HepG2 (cell line): ENCODE results near the gene MFSD8. TPM values are rescaled to one million over a fixed set of nuclear protein-coding genes. Genes with fewer than 3 reads are reported as not detected.

ENCODE experiments used
- AGO2 ChIP-seq: fragments of 200-400 bp; formaldehyde crosslinking; optimal IDR thresholded peaks from 2 replicates; pipeline ENCODE3; 2017; ENCODE audit warnings: mild to moderate bottlenecking, low read depth, low read length, moderate library complexity
- FOXC1 ChIP-seq: sonication (generic); formaldehyde crosslinking; IDR thresholded peaks from 2 replicates; pipeline ENCODE4 v1.8.0; 2022; ENCODE audit warnings: mild to moderate bottlenecking, missing genetic modification reagents, borderline replicate concordance
- GATAD1 ChIP-seq: IDR thresholded peaks from 2 replicates; pipeline ENCODE4 v1.6.1; 2016; ENCODE audit warnings: missing genetic modification reagents, missing compliant biosample characterization
- PCBP2 ChIP-seq: fragments of 200-400 bp; formaldehyde crosslinking; optimal IDR thresholded peaks from 2 replicates; pipeline ENCODE3; 2018; ENCODE audit warnings: low read length, low read depth; ENCODE audit not compliant: poor library complexity, severe bottlenecking
- POLR2A ChIP-seq, 2 experiments: IDR thresholded peaks; 2 replicates each; pipeline ENCODE4 v1.6.1; 2011; ENCODE audit warnings: low read depth in 2 of 2, low read length in 2 of 2, mild to moderate bottlenecking in 1 of 2, moderate library complexity in 1 of 2; ENCODE audit not compliant: insufficient read depth in 1 of 2
- SOX5 ChIP-seq: IDR thresholded peaks from 2 replicates; pipeline ENCODE4 v1.6.1; 2016; ENCODE audit warnings: borderline replicate concordance
- XBP1 ChIP-seq: sonication (generic); formaldehyde crosslinking; IDR thresholded peaks from 2 replicates; pipeline ENCODE4 v1.5.0; 2020; ENCODE audit warnings: missing genetic modification reagents
- ZFP1 ChIP-seq: IDR thresholded peaks from 2 replicates; pipeline ENCODE4 v1.6.1; 2016
- ZMAT3 ChIP-seq: sonication (generic); formaldehyde crosslinking; conservative IDR thresholded peaks from 2 replicates; pipeline ENCODE4 v1.7.0; 2021; ENCODE audit warnings: missing genetic modification reagents
- ZNF224 ChIP-seq: sonication (generic); formaldehyde crosslinking; IDR thresholded peaks from 2 replicates; pipeline ENCODE4 v1.5.0; 2020; ENCODE audit warnings: mild to moderate bottlenecking, missing genetic modification reagents
- ZNF883 ChIP-seq: sonication (generic); formaldehyde crosslinking; IDR thresholded peaks from 2 replicates; pipeline ENCODE4 v1.5.1; 2020; ENCODE audit warnings: mild to moderate bottlenecking, missing genetic modification reagents; ENCODE audit errors: not compliant biosample characterization
- polyA plus RNA-seq, 8 experiments: library from polyadenylated mRNA; depleted of rRNA in 3 of 8; stranded (reverse) in 7 of 8; unstranded in 1 of 8; fragments of >200 nt; fragmentation: Illumina TruSeq in 4 of 8; extraction: Trizol in 4 of 8; gene quantifications; 2 replicates each; pipeline versions ENCODE4 v1.2.1 to v1.2.3, GENCODE V29; 2011 to 2016; ENCODE audit warnings: low read depth in 4 of 8, missing spikeins in 1 of 8, mixed read lengths in 1 of 8; ENCODE audit not compliant: insufficient read depth in 1 of 8
- total RNA-seq, 5 experiments: library from RNA; depleted of rRNA; stranded (reverse); fragments of >200 nt; fragmentation: Illumina TruSeq; extraction: Trizol; gene quantifications; 2 replicates each; pipeline ENCODE4 v1.2.3, GENCODE V29; 2016; ENCODE audit warnings: low read depth in 1 of 5
- TF ChIP-seq, protein P1 (sequence below): sonication (generic); formaldehyde crosslinking; conservative IDR thresholded peaks from 2 replicates; pipeline ENCODE4 v1.4.0; 2020; ENCODE audit warnings: missing genetic modification reagents
- TF ChIP-seq, protein P2 (sequence below): sonication (generic); formaldehyde crosslinking; IDR thresholded peaks from 2 replicates; pipeline ENCODE4 v1.4.0; 2020; ENCODE audit warnings: missing genetic modification reagents
- TF ChIP-seq, protein P3 (sequence below): sonication (generic); formaldehyde crosslinking; IDR thresholded peaks from 2 replicates; pipeline ENCODE4 v1.4.0; 2020; ENCODE audit warnings: missing genetic modification reagents, borderline replicate concordance
- TF ChIP-seq, protein P4 (sequence below): sonication (generic); formaldehyde crosslinking; IDR thresholded peaks from 2 replicates; pipeline ENCODE4 v1.4.0; 2020; ENCODE audit warnings: missing genetic modification reagents, mild to moderate bottlenecking, borderline replicate concordance
- TF ChIP-seq, protein P5 (sequence below): sonication (generic); formaldehyde crosslinking; IDR thresholded peaks from 2 replicates; pipeline ENCODE4 v1.5.0; 2020; ENCODE audit warnings: missing genetic modification reagents, mild to moderate bottlenecking, borderline replicate concordance
- TF ChIP-seq, protein P6 (sequence below): IDR thresholded peaks from 2 replicates; pipeline ENCODE4 v1.6.1; 2012; ENCODE audit warnings: low read depth, low read length, improper control_type of control experiment

Gene MFSD8
- total and polyA plus RNA-seq, 2 of the 13 experiments (the other 11 are each of a cell fraction or from before 2014, with no cell fraction given) = 24.8 to 25.5 TPM

DNA sequence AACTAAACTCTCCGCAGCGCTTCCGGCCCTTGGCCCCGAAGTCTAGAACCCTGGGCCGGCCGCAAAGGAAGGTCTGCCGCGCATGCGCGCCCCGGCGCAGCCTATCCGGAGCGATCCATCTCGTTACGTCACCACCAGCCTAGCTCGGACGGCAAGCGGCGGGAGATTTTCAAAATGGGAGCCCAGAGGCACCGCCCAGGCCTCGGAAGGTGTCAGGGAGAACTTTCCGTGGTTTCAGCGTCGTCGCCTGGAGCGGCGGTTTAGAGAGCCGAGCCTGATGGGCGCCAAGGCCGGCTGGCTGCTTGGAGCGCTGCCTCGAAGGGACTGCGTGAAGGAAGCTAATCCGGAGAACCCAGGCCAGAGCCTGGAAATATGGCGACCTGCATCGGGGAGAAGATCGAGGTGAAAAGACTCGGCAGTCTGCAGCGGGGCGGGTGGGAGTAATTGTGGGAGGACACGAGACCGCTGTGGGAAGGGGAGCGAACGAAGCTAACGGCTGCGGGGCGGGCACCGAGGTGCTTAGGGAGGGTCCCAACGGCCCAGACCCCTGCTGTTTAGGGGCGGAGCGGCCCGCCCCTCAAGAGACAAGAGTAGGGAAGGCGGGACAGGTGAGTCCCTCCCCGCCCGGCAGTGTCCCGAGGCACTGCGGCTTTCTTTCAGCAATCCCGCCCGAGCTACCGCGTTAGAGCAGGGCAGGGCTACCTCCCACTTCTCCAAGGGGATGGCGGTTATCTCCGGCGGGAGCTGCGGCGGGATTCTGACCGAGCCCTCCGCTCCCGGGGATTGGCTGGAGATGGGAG is 84.0 kb downstream of the MFSD8 start, which contains the start of gene PLK4 (continued):
- TF ChIP-seq, protein P1, sequence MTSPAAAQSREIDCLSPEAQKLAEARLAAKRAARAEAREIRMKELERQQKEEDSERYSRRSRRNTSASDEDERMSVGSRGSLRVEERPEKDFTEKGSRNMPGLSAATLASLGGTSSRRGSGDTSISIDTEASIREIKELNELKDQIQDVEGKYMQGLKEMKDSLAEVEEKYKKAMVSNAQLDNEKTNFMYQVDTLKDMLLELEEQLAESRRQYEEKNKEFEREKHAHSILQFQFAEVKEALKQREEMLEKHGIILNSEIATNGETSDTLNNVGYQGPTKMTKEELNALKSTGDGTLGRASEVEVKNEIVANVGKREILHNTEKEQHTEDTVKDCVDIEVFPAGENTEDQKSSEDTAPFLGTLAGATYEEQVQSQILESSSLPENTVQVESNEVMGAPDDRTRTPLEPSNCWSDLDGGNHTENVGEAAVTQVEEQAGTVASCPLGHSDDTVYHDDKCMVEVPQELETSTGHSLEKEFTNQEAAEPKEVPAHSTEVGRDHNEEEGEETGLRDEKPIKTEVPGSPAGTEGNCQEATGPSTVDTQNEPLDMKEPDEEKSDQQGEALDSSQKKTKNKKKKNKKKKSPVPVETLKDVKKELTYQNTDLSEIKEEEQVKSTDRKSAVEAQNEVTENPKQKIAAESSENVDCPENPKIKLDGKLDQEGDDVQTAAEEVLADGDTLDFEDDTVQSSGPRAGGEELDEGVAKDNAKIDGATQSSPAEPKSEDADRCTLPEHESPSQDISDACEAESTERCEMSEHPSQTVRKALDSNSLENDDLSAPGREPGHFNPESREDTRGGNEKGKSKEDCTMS (CRISPR knock-in tag) = no peak
- TF ChIP-seq AGO2 (peak; percentile 75), XBP1 (CRISPR knock-in tag) (no peak), GATAD1 (peak; percentile 88), ZNF224 (CRISPR knock-in tag) (0 out of 2 replicates have a peak, but pooled peaks have one; percentile 60), SOX5 (no peak), ZFP1 (no peak), ZMAT3 (CRISPR knock-in tag) (no peak), POLR2A (IDR thresholded peaks at IDR 0.05; ENCODE audit: insufficient read depth in 1 of 2, low read depth in 2 of 2, low read length in 2 of 2) (peak; percentile 24 to 77), FOXC1 (0 out of 2 replicates have a peak, but pooled peaks have one; percentile 30), PCBP2 (no peak), ZNF883 (peak; percentile 72)
- TF ChIP-seq, protein P2, sequence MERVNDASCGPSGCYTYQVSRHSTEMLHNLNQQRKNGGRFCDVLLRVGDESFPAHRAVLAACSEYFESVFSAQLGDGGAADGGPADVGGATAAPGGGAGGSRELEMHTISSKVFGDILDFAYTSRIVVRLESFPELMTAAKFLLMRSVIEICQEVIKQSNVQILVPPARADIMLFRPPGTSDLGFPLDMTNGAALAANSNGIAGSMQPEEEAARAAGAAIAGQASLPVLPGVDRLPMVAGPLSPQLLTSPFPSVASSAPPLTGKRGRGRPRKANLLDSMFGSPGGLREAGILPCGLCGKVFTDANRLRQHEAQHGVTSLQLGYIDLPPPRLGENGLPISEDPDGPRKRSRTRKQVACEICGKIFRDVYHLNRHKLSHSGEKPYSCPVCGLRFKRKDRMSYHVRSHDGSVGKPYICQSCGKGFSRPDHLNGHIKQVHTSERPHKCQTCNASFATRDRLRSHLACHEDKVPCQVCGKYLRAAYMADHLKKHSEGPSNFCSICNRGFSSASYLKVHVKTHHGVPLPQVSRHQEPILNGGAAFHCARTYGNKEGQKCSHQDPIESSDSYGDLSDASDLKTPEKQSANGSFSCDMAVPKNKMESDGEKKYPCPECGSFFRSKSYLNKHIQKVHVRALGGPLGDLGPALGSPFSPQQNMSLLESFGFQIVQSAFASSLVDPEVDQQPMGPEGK = no peak
- TF ChIP-seq, protein P3, sequence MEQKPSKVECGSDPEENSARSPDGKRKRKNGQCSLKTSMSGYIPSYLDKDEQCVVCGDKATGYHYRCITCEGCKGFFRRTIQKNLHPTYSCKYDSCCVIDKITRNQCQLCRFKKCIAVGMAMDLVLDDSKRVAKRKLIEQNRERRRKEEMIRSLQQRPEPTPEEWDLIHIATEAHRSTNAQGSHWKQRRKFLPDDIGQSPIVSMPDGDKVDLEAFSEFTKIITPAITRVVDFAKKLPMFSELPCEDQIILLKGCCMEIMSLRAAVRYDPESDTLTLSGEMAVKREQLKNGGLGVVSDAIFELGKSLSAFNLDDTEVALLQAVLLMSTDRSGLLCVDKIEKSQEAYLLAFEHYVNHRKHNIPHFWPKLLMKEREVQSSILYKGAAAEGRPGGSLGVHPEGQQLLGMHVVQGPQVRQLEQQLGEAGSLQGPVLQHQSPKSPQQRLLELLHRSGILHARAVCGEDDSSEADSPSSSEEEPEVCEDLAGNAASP (CRISPR knock-in tag) = 0 out of 2 replicates have a peak, but pooled peaks have one; percentile 6
- TF ChIP-seq, protein P4, sequence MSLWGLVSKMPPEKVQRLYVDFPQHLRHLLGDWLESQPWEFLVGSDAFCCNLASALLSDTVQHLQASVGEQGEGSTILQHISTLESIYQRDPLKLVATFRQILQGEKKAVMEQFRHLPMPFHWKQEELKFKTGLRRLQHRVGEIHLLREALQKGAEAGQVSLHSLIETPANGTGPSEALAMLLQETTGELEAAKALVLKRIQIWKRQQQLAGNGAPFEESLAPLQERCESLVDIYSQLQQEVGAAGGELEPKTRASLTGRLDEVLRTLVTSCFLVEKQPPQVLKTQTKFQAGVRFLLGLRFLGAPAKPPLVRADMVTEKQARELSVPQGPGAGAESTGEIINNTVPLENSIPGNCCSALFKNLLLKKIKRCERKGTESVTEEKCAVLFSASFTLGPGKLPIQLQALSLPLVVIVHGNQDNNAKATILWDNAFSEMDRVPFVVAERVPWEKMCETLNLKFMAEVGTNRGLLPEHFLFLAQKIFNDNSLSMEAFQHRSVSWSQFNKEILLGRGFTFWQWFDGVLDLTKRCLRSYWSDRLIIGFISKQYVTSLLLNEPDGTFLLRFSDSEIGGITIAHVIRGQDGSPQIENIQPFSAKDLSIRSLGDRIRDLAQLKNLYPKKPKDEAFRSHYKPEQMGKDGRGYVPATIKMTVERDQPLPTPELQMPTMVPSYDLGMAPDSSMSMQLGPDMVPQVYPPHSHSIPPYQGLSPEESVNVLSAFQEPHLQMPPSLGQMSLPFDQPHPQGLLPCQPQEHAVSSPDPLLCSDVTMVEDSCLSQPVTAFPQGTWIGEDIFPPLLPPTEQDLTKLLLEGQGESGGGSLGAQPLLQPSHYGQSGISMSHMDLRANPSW (CRISPR knock-in tag) = no peak; the same call in 1 of the 2 replicates
- TF ChIP-seq, protein P5, sequence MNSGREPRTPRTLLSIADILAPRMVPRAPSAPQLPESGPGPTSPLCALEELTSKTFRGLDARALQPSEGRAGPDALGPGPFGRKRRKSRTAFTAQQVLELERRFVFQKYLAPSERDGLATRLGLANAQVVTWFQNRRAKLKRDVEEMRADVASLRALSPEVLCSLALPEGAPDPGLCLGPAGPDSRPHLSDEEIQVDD = peak; percentile 51; the same call in 1 of the 2 replicates
- TF ChIP-seq, protein P6, sequence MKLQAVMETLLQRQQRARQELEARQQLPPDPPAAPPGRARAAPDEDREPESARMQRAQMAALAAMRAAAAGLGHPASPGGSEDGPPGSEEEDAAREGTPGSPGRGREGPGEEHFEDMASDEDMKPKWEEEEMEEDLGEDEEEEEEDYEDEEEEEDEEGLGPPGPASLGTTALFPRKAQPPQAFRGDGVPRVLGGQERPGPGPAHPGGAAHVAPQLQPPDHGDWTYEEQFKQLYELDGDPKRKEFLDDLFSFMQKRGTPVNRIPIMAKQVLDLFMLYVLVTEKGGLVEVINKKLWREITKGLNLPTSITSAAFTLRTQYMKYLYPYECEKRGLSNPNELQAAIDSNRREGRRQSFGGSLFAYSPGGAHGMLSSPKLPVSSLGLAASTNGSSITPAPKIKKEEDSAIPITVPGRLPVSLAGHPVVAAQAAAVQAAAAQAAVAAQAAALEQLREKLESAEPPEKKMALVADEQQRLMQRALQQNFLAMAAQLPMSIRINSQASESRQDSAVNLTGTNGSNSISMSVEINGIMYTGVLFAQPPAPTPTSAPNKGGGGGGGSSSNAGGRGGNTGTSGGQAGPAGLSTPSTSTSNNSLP = no peak
